Measurements from ENCODE around the gene CCDC106.

- TF ChIP-seq EZH2 (IDR thresholded peaks at IDR 0.05) (no peak), POLR2AphosphoS5 (IDR thresholded peaks at IDR 0.05; ENCODE audit: borderline replicate concordance, low read depth, low read length) (no peak)
Measured at GRCh38 chr19:55659822-55660221, 11.8 kb downstream of the CCDC106 start.
